ENCODE measurements around the gene CD4. TPM values are rescaled to one million over a fixed set of nuclear protein-coding genes. Genes with fewer than 3 reads are reported as not detected.

The CD4 gene
- total RNA-seq, 1 experiment from 2014 or later: 0.42 TPM

GRCh38 chr12:6851153-6851920 is 62.0 kb downstream of the CD4 start, which contains the start of gene CDCA3:
CDCA3 (minus strand) TSS chr12:6851286; CDS start chr12:6850952, 334 bp downstream.
- peaks cover 49% of the 10 kb centered on the region for H3K79me2 ChIP-seq (ENCODE audit: insufficient read depth, low read length)
- H3K4me2 ChIP-seq (ENCODE audit: low read length): peak within 1 kb of the TSS; percentile 100
- H3K9ac ChIP-seq (ENCODE audit: low read length): peak within 1 kb of the TSS; percentile 89
- no peak for TF ChIP-seq ZNF274 (IDR thresholded peaks at IDR 0.05; ENCODE audit: low read depth, low read length)
- TF ChIP-seq, protein P1, sequence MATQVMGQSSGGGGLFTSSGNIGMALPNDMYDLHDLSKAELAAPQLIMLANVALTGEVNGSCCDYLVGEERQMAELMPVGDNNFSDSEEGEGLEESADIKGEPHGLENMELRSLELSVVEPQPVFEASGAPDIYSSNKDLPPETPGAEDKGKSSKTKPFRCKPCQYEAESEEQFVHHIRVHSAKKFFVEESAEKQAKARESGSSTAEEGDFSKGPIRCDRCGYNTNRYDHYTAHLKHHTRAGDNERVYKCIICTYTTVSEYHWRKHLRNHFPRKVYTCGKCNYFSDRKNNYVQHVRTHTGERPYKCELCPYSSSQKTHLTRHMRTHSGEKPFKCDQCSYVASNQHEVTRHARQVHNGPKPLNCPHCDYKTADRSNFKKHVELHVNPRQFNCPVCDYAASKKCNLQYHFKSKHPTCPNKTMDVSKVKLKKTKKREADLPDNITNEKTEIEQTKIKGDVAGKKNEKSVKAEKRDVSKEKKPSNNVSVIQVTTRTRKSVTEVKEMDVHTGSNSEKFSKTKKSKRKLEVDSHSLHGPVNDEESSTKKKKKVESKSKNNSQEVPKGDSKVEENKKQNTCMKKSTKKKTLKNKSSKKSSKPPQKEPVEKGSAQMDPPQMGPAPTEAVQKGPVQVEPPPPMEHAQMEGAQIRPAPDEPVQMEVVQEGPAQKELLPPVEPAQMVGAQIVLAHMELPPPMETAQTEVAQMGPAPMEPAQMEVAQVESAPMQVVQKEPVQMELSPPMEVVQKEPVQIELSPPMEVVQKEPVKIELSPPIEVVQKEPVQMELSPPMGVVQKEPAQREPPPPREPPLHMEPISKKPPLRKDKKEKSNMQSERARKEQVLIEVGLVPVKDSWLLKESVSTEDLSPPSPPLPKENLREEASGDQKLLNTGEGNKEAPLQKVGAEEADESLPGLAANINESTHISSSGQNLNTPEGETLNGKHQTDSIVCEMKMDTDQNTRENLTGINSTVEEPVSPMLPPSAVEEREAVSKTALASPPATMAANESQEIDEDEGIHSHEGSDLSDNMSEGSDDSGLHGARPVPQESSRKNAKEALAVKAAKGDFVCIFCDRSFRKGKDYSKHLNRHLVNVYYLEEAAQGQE (IDR thresholded peaks at IDR 0.05; ENCODE audit: low read depth): no peak
- TF ChIP-seq ELF1 (IDR thresholded peaks at IDR 0.05; ENCODE audit: borderline replicate concordance, low read depth): no peak
- TF ChIP-seq, protein P2, sequence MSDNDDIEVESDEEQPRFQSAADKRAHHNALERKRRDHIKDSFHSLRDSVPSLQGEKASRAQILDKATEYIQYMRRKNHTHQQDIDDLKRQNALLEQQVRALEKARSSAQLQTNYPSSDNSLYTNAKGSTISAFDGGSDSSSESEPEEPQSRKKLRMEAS (IDR thresholded peaks at IDR 0.05): no peak
- TF ChIP-seq RAD21 (IDR thresholded peaks at IDR 0.05; ENCODE audit: low read depth): no peak
- TF ChIP-seq CTCF (IDR thresholded peaks at IDR 0.05 in 2 of 3, conservative IDR thresholded peaks at IDR 0.05 in 1 of 3; ENCODE audit: borderline replicate concordance in 1 of 3, insufficient read depth in 1 of 3, low read depth in 2 of 3, low read length in 2 of 3): no peak
- no peak for TF ChIP-seq EZH2phosphoT487 (IDR thresholded peaks at IDR 0.05; ENCODE audit: borderline replicate concordance)
- TF ChIP-seq POLR2A (IDR thresholded peaks at IDR 0.05; ENCODE audit: borderline replicate concordance, extremely low read depth, insufficient read depth, insufficient read length): peak; percentile 94
- no peak for TF ChIP-seq CEBPB (IDR thresholded peaks at IDR 0.05; ENCODE audit: low read depth)
- TF ChIP-seq POLR2AphosphoS5 (IDR thresholded peaks at IDR 0.05; ENCODE audit: low read depth, low read length): peak; percentile 87
- no peak for TF ChIP-seq TCF7L2 (IDR thresholded peaks at IDR 0.05; ENCODE audit: borderline replicate concordance, extremely low read depth, insufficient read depth, insufficient read length)
- DNase-seq (ENCODE audit: low read depth, low spot score) (peak; percentile 98), ATAC-seq (peak; percentile 71)
- H3K9me3 ChIP-seq (ENCODE audit: control insufficient read depth in 1 of 2, insufficient read depth in 1 of 2, low read depth in 1 of 2, low read length in 2 of 2): no peaks in the 10 kb centered on the region
- H3K36me3 ChIP-seq (ENCODE audit: control insufficient read depth in 1 of 2, insufficient read depth in 2 of 2, low read length in 2 of 2): peaks cover 28 to 48% of the 10 kb centered on the region in 2 experiments; a peak in 3 of 4 replicates
- H2AFZ ChIP-seq (ENCODE audit: low read depth, low read length, poor library complexity, severe bottlenecking): peak within 1 kb of the TSS; percentile 85
- no peaks in the 10 kb centered on the region for H4K20me1 ChIP-seq (ENCODE audit: insufficient read depth)
- no peaks in the 10 kb centered on the region for H3K9me2 ChIP-seq (ENCODE audit: insufficient read depth)
- peak within 1 kb of the TSS; percentile 67 to 94 for H3K4me3 ChIP-seq (replicated peaks in 1 of 2; ENCODE audit: low read depth in 1 of 2, low read length in 2 of 2)
- RAD21 ChIA-PET (ENCODE audit: low non-redundant PET in 1 of 2, low total read pairs in 2 of 2, uncharacterized antibody in 2 of 2, unreplicated experiment in 2 of 2): interaction anchor here (0.6 to 1.5 kb wide), 3 partner anchors 22 to 162 kb away, joined by 3 to 5 read pairs (median 4); partner anchors contain the start of genes SPSB2 (in 1 of the 2) and ZNF384 (in 1 of the 2)
- peaks cover 15 to 31% of the 10 kb centered on the region in 2 experiments for H3K4me1 ChIP-seq (ENCODE audit: control insufficient read depth in 1 of 2, insufficient read depth in 2 of 2, low read length in 2 of 2)
- BruUV-seq (replicated peaks): no TSS peak
- H3K27me3 ChIP-seq (ENCODE audit: insufficient read depth, low read length): no peaks in the 10 kb centered on the region
- intact Hi-C loops (cut with micrococcal nuclease): loop anchor here (5.0 kb wide), 1 partner anchor 244 kb away; the partner anchor contains the start of gene CHD4
- CTCF ChIA-PET: interaction anchor here (1.0 to 3.4 kb wide), 10 partner anchors 17 to 128 kb away, joined by 3 to 38 read pairs (median 9); partner anchors contain the start of genes COPS7A, MLF2, P3H3 and SPSB2
- H3K27ac ChIP-seq (ENCODE audit: low read depth, low read length): peak within 1 kb of the TSS; percentile 77
- POLR2A ChIA-PET: interaction anchor here (0.9 to 8.9 kb wide), 16 partner anchors 11 to 317 kb away, joined by 3 to 186 read pairs (median 10); partner anchors contain the start of genes C12orf57, COPS7A, GAPDH and GNB3
